IPS-18c (cell line): ENCODE measurements around the gene LRRC41.
"Not testable (repeated sequence)": the region's sequence is repeated elsewhere in the genome, so short reads cannot be mapped to it uniquely, and the experiment has no call there.

Source experiments
- H3K4me3 ChIP-seq: 2 replicates; pipeline ENCODE4 v1.7.0; 2013; ENCODE audit warnings: low read depth, mild to moderate bottlenecking, low read length, moderate library complexity; ENCODE audit not compliant: insufficient read depth
- H3K9me3 ChIP-seq: one replicate; pipeline ENCODE4 v1.6.1; 2013; ENCODE audit warnings: mild to moderate bottlenecking, low read length, moderate library complexity; ENCODE audit not compliant: control insufficient read depth, insufficient read depth

LRRC41 gene

GRCh38 chr1:46303038-46303871, at the start of gene LRRC41, which contains the start of gene UQCRH:
Gene LRRC41, minus strand, starts transcription at chr1:46303616. Its CDS starts 294 bp downstream, at chr1:46303322.
Gene UQCRH, plus strand, starts transcription at chr1:46303698. Its CDS starts 69 bp downstream, at chr1:46303767.
- Histone ChIP-seq H3K9me3 (no peaks in the 10 kb centered on the region), H3K4me3 (peak within 1 kb of the TSS; percentile 91)

- Histone ChIP-seq H3K9me3 (no peaks in the 10 kb centered on the region), H3K4me3 (no peak overlapping the region)
These were observed 48.9 kb upstream of the LRRC41 start for GRCh38 chr1:46352363-46352762.

GRCh38 chr1:46345281-46345680, 41.9 kb upstream of the LRRC41 start:
- no peak overlapping the region for H3K4me3 ChIP-seq

DNA sequence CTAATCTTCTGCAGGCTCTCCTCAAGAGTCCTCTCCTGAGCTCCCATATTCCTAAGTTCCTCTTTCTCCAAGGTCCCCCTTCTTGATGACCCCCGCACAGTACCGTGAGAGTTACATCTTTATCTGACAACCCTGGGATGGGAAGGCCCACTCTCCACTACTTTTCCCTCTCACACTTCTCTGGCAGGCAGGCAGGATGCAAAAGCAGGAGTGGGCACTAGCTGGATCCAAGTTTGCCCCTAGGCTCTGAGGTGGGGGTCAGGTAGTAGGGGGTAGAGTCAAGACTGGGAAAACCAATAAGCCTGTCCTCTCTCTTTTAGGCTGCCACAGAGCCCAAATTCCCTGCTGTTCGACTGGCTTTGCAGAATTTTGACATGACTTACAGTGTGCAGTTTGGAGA, 41.1 kb upstream of the LRRC41 start:
- Histone ChIP-seq H3K4me3 (no peak overlapping the region), H3K9me3 (no peaks in the 10 kb centered on the region)

More at GRCh38 chr1:46345281-46345680, 41.9 kb upstream of the LRRC41 start:
- no peaks in the 10 kb centered on the region for H3K9me3 ChIP-seq

DNA sequence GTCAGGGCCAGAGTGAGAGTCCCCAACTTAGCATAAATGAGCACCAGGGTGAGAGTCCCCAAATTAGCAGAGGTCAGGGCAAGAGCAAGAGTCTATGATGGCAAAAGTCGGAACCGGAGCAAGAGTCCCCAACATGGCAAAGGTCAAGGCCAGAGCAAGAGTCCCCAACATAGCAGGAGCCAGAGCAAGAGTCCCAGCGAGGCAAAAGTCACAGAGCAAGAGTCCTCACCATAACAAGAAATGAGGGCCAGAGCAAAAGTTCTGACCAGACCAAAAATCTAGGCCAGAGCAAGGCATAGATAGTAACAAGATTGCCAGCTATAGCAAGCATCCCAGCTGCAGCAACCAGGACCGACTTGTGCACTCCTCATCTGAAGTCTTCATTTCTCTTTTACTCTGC, 40.3 kb upstream of the LRRC41 start:
- Histone ChIP-seq H3K4me3 (no peak overlapping the region), H3K9me3 (no peaks in the 10 kb centered on the region)

DNA sequence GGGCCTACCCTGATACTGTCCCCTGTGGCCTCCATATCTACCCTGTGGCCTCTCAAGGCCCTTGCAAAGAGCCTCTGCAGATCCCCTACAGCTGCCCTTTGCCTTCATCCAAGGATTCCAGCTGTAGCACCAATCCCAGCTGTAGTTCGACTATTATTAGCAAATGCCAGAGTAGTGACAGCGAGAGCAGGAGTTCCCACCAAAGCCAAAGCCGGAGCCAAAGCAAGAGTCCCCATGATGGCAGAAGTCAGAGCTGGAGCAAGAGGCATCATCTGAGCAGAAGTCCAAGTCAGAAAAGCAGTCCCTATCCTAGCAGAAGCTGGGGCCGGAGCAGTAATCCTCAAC, 39.9 kb upstream of the LRRC41 start:
- Histone ChIP-seq H3K4me3 (no peak overlapping the region), H3K9me3 (no peaks in the 10 kb centered on the region)

GRCh38 chr1:46342677-46343350, 39.4 kb upstream of the LRRC41 start:
- Histone ChIP-seq H3K4me3 (no peak overlapping the region), H3K9me3 (no peaks in the 10 kb centered on the region)

GRCh38 chr1:46342084-46342656, 38.8 kb upstream of the LRRC41 start:
- no peak overlapping the region for H3K4me3 ChIP-seq

DNA sequence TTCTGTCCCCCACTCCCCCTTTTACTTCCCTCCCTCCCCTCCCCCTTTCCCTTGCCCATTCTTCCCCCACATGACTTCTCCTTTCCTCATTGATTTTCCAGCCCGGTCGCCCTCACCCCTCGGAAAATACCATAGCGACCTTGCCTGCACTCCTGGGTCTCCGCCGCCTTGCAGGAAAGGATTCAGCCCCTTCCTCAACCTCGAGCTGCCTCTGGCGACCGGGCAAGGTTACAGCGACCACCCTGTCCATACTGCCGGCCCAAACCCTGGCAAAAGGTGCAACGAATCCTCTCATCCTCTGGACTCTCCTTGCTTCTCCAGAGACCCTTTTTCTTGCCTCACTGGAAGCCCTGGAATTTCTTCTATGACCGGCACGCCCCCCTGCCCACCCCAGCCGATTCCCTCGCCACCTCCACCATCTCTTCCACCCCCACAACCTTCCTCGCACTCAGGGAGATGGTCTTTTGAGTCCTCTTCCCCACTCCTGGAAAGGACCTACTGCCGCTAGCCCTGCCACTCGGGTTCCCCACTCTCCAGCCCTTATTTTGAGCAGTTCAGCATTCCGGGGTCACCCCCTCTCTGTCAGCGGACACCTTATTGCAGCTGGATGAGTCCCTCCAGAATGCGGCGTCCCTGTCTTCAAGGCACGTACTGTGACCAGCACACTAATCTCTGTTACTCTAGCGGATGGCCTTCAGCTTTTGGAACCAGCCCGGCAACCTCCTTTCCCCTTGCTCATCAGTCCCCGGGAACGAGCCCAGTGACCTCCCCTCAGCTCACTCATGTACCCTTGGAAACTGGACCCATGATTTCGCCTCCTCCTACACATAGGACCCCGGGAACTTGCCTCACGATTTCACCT, 38.0 kb upstream of the LRRC41 start:
- no peaks in the 10 kb centered on the region for H3K9me3 ChIP-seq
- peak overlapping the region; percentile 73 for H3K4me3 ChIP-seq

More at GRCh38 chr1:46342084-46342656, 38.8 kb upstream of the LRRC41 start:
- no peaks in the 10 kb centered on the region for H3K9me3 ChIP-seq

DNA sequence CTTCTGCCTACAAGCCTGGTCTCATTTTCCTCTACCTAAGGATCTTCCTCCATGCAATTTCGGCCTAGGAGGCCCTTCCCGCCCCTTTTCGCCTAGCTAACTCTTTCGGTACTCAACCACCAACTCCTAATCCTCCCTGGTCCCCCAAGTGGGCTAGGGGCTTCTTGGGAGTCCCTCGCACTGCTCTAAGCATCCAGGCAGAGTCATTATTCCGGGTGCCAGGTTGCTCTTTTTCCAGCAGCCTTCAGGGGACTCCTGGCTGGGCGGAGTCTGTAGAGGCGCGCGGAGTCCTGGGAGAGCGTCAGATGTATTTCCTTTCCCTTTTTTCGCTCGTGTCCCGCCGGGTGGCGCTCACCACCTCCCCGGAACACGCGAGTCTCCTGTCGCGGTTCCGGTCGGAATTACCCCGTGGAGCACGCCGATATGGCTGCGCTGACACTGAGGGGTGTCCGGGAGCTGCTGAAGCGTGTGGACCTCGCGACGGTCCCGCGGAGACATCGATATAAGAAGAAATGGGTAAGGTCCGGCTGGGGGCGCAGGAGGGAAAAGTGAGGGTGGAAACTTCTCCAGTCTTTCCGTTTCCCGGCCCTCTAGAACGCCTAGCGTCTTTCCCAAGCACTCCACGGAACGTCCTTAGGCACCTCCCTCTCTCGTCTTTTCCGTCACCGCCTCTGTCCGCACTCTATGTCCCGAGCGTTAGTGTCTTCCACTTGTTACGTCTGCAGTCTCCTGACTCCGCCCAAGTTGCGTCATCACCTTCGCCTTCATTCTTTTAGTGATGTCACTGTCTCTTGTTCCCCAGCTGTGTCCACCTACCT, 37.2 kb upstream of the LRRC41 start, which contains the start of gene NSUN4:
Gene NSUN4, plus strand, starts transcription at position 404 of the 818 bp plus-strand sequence. Its CDS starts 20 bp downstream, at position 424.
- Histone ChIP-seq H3K4me3 (peak within 1 kb of the TSS; percentile 73), H3K9me3 (no peaks in the 10 kb centered on the region)

DNA sequence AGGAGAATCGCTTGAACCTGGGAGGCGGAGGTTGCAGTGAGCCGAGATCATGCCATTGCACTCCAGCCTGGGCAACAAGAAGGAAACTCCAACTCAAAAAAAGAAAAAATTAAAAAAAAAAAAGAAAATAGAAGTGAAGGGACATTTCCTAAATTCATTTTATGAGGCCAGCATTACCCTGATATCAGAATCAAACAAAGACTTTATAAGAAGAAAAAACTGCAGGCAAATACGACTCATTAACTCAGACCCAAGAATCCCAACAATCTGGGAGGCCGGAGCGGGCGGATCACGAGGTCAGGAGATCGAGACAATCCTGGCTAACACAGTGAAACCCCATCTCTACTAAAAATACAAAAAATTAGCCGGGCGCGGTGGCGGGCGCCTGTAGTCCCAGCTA, 34.0 kb upstream of the LRRC41 start:
- H3K9me3 ChIP-seq, H3K4me3 ChIP-seq: not testable (repeated sequence)

- Histone ChIP-seq H3K9me3 (no peaks in the 10 kb centered on the region), H3K4me3 (no peak overlapping the region)
These were observed 31.7 kb upstream of the LRRC41 start for GRCh38 chr1:46335081-46335480.

DNA sequence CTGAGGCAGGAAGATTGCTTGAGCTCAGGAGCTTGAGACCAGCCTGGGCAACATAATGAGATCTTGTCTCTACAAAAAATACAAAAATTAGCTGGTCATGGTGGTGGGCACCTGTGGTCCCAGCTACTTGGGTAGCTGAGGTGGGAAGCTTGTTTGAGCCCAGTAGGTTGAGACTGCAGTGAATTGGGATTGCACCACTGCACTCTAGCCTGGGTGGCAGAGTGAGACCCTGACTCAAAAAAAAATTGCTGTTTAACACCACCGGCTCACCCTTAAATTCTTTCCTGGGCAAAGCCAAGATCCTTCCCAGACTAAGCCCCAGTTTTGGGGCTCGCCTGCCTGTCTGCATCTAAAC, 30.6 kb upstream of the LRRC41 start:
- H3K4me3 ChIP-seq, result no peak overlapping the region

DNA sequence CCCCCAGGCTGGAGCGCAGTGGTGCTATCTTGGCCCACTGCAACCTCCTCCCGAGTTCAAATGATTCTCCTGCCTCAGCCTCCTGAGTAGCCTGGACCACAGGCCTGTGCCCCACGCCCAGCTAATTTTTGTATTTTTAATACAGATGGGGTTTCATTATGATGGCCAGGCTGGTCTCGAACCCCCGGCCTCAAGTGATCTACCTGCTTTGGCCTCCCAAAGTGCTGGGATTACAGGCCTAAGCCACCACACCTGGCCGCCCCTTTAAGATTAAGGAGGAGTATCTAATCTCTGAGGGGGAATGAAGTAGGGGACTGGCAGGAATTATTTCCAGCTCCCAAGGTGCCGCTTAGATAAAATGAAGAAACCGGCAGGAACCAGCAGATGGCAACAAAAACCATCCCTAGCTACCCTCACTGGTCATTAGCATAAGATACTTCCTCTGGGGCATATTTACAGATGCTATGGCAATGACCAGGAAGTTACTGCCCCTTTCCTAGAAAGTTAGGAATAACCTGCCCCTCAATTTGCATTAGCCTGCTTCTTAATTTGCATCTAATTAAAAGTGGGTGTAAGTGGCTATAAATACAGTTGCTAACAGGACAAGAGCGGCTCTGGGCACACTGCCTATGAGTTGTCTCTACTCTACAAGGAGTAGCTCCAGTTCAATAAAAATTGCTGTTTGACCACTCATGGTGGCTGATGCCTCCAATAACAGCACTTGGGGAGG, 30.0 kb upstream of the LRRC41 start:
- Histone ChIP-seq H3K4me3 (no peak overlapping the region), H3K9me3 (no peaks in the 10 kb centered on the region)

More for the DNA sequence above, 30.6 kb upstream of the LRRC41 start:
- H3K9me3 ChIP-seq, result no peaks in the 10 kb centered on the region

DNA sequence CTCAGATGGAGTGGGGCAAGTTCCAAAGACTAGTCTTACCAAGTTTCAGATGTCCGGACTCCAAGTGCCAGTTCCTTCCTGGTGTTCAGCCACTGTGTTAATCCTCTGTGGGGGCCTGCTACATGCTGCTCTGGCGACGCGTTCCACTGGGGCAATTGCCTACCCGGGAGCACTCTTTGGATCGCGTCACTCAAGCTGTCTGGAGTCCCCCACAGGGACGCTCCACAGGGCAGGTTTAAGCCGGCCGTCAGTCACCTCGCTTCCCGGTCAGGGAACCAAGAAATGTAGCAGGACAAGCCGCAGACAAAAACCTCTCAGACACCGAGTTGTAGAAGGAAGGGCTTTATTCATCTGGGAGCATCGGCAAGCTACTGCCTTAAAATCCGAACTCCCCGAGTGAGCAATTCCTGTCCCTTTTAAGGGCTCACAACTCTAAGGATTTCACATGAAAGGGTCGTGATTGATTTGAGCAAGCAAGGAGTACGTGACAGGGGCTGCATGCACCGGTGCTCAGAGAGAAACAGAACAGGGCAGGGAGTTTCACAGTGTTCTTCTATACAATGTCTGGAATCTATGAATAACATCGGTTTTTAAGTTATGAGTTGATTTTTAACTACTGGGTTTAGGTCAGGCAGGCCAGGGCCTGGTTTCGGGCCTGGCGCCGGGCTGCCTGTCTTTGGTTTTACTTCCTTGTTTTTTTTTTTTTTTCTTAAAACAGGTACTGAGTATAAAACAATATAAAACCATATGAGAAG, 28.5 kb upstream of the LRRC41 start:
- H3K4me3 ChIP-seq, H3K9me3 ChIP-seq: not testable (repeated sequence)
